Tibial nerve (tissue), 4 donors: Measurements from ENCODE around the gene PCCB.
A peak's percentile ranks its signal among the peaks of the same experiment; 100 is the strongest.

Experiments
- CTCF ChIP-seq, 5 experiments: fragments of 200-600 bp in 3 of 5; fragments of 450-650 bp in 2 of 5; sonication (generic) in 3 of 5; IDR thresholded peaks; one replicate each; pipeline ENCODE4 v1.5.1; 2016 to 2019; ENCODE audit warnings: antibody characterized with exemption in 5 of 5, mild to moderate bottlenecking in 3 of 5, moderate library complexity in 2 of 5
- EP300 ChIP-seq, 2 donors: sonication (generic); formaldehyde crosslinking; IDR thresholded peaks; one replicate each; pipeline ENCODE4 v1.6.1; 2017; ENCODE audit warnings: antibody characterized with exemption in 2 of 2, mild to moderate bottlenecking in 1 of 2
- POLR2A ChIP-seq, 2 donors: fragments of 450-650 bp; IDR thresholded peaks; one replicate each; pipeline ENCODE4 v1.6.1; 2017; ENCODE audit warnings: antibody characterized with exemption in 2 of 2, mild to moderate bottlenecking in 2 of 2, moderate library complexity in 2 of 2

- peak; percentile 78 to 99 (median 84) for TF ChIP-seq CTCF (IDR thresholded peaks at IDR 0.05)
- TF ChIP-seq POLR2A (IDR thresholded peaks at IDR 0.05): peak; percentile 68 to 71
- TF ChIP-seq EP300 (IDR thresholded peaks at IDR 0.05): peak; percentile 65 to 90
These were observed at the start of gene PCCB for GRCh38 chr3:136250059-136250902.
